ENCODE results near the gene GIMAP2. TPM values are rescaled to one million over a fixed set of nuclear protein-coding genes. Genes with fewer than 3 reads are reported as not detected.
"Not testable (repeated sequence)": the region's sequence is repeated elsewhere in the genome, so short reads cannot be mapped to it uniquely, and the experiment has no call there.

The GIMAP2 gene
- total RNA-seq, 1 donor from 2014 or later, result 6.9 TPM

DNA sequence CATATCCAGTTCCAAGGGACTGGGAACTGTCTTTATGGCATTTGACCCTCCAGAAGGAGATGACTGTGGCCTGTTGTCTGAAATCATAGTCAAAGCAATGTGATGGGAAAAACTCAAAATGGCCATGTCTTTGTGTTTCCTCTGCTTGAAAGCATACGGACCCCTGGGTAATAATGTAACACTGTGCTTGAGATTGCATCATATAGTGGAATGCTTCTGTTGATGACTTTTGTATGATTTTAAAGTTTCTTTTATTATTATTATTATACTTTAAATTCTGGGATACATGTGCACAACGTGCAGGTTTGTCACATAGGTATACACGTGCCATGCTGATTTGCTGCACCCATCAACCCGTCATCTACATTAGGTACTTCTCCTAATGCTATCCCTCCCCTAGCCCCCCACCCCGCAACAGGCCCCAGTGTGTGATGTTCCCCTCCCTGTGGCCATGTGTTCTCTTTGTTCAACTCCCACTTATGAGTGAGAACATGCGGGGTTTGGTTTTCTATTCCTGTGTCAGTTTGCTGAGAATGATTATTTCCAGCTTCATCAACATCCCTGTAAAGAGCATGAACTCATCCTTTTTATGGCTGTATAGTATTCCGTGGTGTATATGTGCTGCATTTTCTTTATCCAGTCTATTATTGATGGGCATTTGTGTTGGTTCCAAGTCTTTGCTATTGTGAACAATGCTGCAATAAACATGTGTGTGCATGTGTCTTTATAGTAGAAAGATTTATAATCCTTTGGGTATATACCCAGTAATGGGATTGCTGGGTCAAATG, 13.5 kb upstream of the GIMAP2 start:
- intact Hi-C loops (cut with micrococcal nuclease); DNase-seq; ATAC-seq: not testable (repeated sequence)

- no peak for DNase-seq
- no peak for ATAC-seq
- intact Hi-C loops (cut with micrococcal nuclease), result no loop called here
Measured at GRCh38 chr7:150675714-150676113, 9.8 kb upstream of the GIMAP2 start.

DNA sequence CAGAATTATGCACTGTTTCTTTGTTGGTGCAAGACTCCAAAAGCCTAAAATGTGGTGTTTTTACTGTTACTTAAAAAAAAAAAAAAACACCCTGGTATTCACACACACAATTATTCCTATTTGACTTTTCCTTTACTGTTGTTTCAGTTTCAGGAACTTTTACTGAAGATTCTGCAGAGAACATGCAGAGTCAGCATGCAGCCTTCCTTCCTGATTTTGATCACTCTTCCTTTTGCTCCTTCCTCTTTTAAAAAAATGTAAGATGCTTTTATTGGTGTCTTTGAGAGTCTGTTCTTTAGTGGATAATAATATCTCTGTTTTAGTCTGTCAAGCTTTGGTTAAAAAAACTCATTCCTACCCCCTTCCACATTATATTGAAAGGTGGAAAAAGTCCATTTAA, 9.2 kb upstream of the GIMAP2 start:
- DNase-seq; intact Hi-C loops (cut with micrococcal nuclease): not testable (repeated sequence)
- ATAC-seq, result peak; percentile 57

DNA sequence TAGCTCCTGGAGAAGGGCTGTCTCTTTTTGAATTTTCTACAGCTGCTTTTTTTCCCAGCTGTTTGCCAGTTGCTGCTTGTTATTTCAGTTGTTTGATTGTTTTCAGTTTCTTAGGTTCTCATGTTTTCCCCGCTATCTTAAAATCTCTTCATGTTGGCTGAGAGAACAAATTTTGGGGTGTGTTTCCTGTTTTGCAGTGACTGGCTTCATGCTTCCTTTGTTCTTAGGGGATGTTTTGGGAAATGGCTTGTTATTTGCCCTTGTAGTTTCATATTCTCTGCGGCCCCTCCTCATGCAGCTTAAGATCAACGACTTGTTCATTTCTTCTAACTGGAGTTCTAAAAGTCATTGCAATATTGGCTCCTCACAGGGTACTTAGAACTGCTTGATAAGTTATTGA, 8.7 kb upstream of the GIMAP2 start:
- intact Hi-C loops (cut with micrococcal nuclease); DNase-seq: not testable (repeated sequence)
- ATAC-seq, result peak; percentile 78

GRCh38 chr7:150678601-150679000, 6.9 kb upstream of the GIMAP2 start:
- intact Hi-C loops (cut with micrococcal nuclease); ATAC-seq; DNase-seq: not testable (repeated sequence)

DNA sequence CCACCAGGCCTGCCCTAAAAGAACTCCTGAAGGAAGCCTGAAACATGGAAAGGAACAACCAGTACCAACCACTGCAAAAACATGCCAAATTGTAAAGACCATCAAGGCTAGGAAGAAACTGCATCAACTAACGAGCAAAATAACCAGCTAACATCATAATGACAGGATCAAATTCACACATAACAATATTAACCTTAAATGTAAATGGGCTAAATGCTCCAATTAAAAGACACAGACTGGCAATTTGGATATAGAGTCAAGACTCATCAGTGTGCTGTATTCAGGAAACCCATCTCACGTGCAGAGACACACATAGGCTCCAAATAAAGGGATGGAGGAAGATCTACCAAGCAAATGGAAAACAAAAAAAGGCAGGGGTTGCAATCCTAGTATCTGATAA, 5.1 kb upstream of the GIMAP2 start:
- intact Hi-C loops (cut with micrococcal nuclease); DNase-seq; ATAC-seq: not testable (repeated sequence)

- intact Hi-C loops (cut with micrococcal nuclease), result no loop called here
- DNase-seq (no peak), ATAC-seq (peak; percentile 45)
Measured at GRCh38 chr7:150686030-150686631, 625 bp downstream of the GIMAP2 start.

DNA sequence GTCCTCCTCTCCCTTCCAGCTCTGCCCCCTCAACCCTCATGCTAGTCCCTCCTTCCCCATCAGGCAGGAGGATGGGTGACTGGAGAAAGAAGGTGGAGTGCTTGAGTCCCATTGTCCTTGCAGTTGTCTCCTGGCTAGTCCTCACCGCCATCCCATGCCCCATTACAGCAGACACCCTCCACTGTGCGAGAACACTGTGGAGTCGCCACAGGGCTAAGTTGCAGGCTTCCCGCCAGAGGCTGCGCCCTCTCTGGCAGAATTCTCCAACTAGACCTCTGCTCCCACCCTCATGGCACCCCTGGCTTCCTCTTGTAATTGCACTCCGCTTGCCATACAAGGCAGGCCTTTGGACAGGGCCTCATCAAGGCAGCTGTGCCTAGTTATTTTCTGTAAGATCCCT, 3.1 kb downstream of the GIMAP2 start:
- no peak for ATAC-seq
- no peak for DNase-seq
- intact Hi-C loops (cut with micrococcal nuclease), result no loop called here

GRCh38 chr7:150695654-150696053, 10.1 kb downstream of the GIMAP2 start:
- intact Hi-C loops (cut with micrococcal nuclease), result no loop called here
- ATAC-seq, result no peak
- DNase-seq, result no peak

GRCh38 chr7:150703209-150703608, 17.7 kb downstream of the GIMAP2 start:
- ATAC-seq, result no peak

DNA sequence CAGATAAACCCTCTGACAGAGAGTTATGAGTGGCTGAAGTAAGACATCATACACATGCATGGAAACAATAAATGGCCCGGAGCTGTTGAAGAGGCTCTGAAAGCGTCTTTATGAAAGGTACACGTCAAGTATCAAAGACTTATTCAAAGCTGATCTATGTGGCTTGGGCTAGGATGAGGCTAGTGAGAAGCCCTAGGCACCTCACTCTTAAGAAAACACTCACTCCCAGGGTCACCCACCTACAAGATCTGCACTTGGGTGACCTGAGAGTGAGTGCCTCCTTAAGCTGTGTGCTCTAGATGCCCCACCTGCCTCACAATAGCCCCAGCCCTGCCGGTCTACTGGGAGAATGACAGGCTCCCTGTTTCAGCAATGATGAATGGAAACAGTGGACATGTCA, 29.8 kb downstream of the GIMAP2 start:
- no peak for ATAC-seq
- intact Hi-C loops (cut with micrococcal nuclease), result no loop called here

More at GRCh38 chr7:150703209-150703608, 17.7 kb downstream of the GIMAP2 start:
- intact Hi-C loops (cut with micrococcal nuclease), result no loop called here
- no peak for DNase-seq

DNA sequence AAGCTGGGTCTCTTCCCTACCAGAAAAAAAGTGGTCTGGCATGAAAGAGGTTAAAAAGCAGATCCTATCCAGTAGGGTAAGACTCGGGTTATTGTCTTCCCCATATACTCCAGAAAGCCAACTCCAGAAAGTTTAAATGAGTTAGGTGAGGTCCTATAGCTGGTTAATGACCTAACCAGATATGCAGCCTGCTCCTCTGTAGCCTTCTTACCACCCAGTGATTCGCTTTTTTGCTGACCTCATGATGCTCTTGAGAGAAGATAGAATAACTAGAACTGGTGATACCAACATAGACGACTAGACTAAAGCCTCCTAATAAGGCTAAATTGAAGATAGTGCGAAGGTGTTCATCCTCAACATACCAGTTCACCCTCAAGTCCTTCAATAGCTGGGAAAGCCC, 30.2 kb downstream of the GIMAP2 start:
- peak; percentile 20 for ATAC-seq
- no peak for DNase-seq
- intact Hi-C loops (cut with micrococcal nuclease), result no loop called here

More for the DNA sequence above, 29.8 kb downstream of the GIMAP2 start:
- DNase-seq, result no peak

DNA sequence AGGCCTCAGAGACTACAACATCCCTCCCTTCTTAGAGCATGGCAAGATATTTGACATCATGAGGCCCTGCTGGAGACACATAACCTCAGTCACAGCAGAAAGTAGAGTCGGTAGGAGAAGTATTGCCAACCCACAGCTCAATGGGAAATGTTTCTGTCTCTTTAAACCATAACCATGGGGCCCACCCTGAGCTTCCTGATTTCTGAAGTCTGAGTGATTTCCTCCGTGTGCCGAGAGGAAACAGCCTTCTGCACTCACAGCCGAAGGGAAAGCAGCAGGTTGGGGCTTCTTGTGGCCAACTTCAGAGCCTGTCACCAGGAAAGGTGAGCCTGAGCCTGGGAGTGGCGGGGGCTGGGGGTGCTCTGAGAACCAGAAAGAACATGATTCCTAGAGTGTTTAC, 30.9 kb downstream of the GIMAP2 start, which contains the start of gene GIMAP1:
Gene GIMAP1 (plus strand): TSS at position 246 of the 400 bp plus-strand sequence. CDS start 2,435 bp downstream, outside the sequence.
- intact Hi-C loops (cut with micrococcal nuclease), result no loop called here
- peak; percentile 88 for ATAC-seq
- DNase-seq, result peak; percentile 42

- ATAC-seq (no peak), DNase-seq (no peak)
- intact Hi-C loops (cut with micrococcal nuclease), result no loop called here
Measured at GRCh38 chr7:150716939-150717338, 31.4 kb downstream of the GIMAP2 start.

DNA sequence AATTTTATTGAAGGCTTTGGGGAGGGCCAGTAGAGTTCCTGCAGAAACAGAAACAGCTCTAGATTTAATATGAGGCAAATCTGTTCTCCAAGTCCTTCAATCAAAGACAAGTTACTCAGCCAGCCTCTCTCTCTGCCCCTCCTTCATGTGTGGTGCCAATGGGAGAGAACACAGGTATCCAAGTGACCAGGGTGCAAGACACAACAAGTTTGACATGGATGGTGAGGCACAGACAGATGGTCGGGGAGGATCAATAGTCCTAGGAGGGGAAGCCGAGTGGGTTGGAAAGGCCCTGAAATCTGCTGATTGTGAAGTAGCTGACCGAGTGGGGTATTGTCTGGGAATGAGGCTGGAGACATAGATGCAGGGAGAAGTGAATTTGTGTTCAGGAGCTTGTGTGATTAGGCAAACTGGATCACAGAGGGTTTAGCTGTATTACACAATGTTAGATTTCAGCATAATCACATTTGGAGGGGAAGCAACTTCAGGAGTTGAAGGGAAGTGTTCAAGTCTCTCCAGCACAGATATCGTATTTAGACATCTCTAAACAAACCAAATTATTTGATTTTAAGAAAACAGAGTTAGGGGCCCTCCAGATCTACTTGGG, 32.4 kb downstream of the GIMAP2 start:
- intact Hi-C loops (cut with micrococcal nuclease), result no loop called here
- ATAC-seq (peak; percentile 17), DNase-seq (no peak)

- intact Hi-C loops (cut with micrococcal nuclease), result no loop called here
- DNase-seq, result no peak
- no peak for ATAC-seq
Measured at GRCh38 chr7:150719436-150719835, 33.9 kb downstream of the GIMAP2 start.

- DNase-seq (no peak), ATAC-seq (no peak)
- intact Hi-C loops (cut with micrococcal nuclease), result no loop called here
Measured at GRCh38 chr7:150719960-150720891, 34.7 kb downstream of the GIMAP2 start.

DNA sequence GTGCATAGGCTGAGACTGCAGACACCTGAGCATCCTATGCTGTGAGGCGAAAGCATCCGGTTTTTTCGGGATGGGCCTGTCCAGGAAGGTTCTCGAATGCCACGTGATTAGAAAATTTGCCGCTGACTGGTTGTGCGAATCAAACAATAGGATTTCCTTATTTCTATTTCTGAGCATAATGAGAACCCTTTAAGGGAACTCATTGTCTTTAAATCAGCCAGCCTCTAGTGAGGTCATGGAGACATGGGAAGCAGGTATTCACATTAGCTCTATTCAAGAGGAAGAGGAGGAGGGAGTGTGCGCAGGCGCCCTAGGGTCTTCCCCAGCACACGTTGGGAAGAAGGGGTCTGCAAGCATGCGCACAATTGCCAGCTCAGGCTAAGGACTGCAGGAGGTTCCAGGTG, 36.5 kb downstream of the GIMAP2 start:
- no peak for DNase-seq
- intact Hi-C loops (cut with micrococcal nuclease), result no loop called here

GRCh38 chr7:150722431-150722931, 37.0 kb downstream of the GIMAP2 start:
- intact Hi-C loops (cut with micrococcal nuclease), result no loop called here
- DNase-seq, result no peak
- no peak for ATAC-seq

More for the DNA sequence above, 36.5 kb downstream of the GIMAP2 start:
- peak; percentile 66 for ATAC-seq

Measured in left ventricle myocardium superior (tissue), 1 donor.